ENCODE results near the gene VSTM2B.

Gene VSTM2B

GRCh38 chr19:29514525-29515232 lies 11.1 kb upstream of the VSTM2B start:
- in situ Hi-C loops (cut with HindIII; ENCODE audit: low pct_unique_long_range_greater_than_20kb, low sequenced_read_pairs) = no loop called here
- TF ChIP-seq JUND (IDR thresholded peaks at IDR 0.05; ENCODE audit: low read depth) = no peak
- no peak for DNase-seq (ENCODE audit: low read depth in 1 of 2, low spot score in 1 of 2)

GRCh38 chr19:29515233-29515619 lies 10.6 kb upstream of the VSTM2B start:
- DNase-seq (ENCODE audit: low read depth in 1 of 2, low spot score in 1 of 2) = no peak
- no peak for TF ChIP-seq JUND (IDR thresholded peaks at IDR 0.05; ENCODE audit: low read depth)
- in situ Hi-C loops (cut with HindIII; ENCODE audit: low pct_unique_long_range_greater_than_20kb, low sequenced_read_pairs) = no loop called here

- in situ Hi-C loops (cut with HindIII; ENCODE audit: low pct_unique_long_range_greater_than_20kb, low sequenced_read_pairs) = no loop called here
- TF ChIP-seq JUND (IDR thresholded peaks at IDR 0.05; ENCODE audit: low read depth) = no peak
- DNase-seq (ENCODE audit: low read depth in 1 of 2, low spot score in 1 of 2) = no peak
Measured at GRCh38 chr19:29515706-29516357, 10.0 kb upstream of the VSTM2B start.

DNA sequence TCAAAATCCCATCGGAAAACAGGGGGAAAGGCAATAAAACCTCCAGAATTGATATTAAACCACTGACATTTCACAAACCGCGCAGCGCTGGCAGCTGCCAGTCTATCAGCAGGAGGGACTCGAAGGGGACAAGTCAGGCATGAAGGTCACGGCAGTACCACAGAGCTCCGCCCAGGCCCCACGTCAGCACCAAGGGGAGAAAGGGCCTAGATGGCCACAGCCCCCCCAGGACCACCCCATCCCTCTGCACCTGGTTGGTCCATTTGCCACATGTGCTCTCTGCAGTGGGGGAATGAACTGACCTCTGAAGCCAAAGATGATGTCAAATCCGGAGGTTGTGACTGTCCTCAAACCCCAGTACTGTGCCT lies 9.5 kb upstream of the VSTM2B start:
- in situ Hi-C loops (cut with HindIII; ENCODE audit: low pct_unique_long_range_greater_than_20kb, low sequenced_read_pairs) = no loop called here
- TF ChIP-seq JUND (IDR thresholded peaks at IDR 0.05; ENCODE audit: low read depth) = no peak
- DNase-seq (ENCODE audit: low read depth in 1 of 2, low spot score in 1 of 2) = no peak

DNA sequence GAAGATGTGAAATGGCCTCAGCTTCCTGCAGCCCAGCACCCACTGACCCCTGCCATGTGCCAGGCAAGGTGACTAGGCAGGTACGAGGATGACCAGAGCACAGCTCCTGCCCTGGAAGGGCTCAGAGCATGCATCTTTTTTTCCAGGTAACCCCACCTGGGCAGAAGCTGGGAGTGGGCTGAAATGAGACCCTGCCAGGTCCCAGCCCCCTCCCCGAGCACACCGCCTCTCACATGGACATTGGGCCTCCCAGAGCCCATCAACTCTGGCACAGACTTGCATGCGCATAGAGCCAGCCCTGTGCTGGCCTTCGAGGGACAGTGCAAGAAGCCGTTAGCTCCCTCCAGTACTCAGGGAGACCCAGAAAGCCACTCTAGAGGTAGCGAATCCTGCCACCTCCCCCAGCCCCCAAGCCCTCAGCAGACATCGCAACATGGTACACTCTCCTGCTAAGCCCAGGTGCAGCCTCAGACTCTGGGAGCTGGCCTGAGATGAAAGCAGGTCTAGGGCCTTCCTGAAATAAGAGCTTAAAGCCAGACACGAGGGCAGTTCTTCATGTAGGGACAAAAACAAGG lies 8.9 kb upstream of the VSTM2B start:
- no peak for TF ChIP-seq JUND (IDR thresholded peaks at IDR 0.05; ENCODE audit: low read depth)
- no peak for DNase-seq (ENCODE audit: low read depth in 1 of 2, low spot score in 1 of 2)
- in situ Hi-C loops (cut with HindIII; ENCODE audit: low pct_unique_long_range_greater_than_20kb, low sequenced_read_pairs) = no loop called here

- TF ChIP-seq JUND (IDR thresholded peaks at IDR 0.05; ENCODE audit: low read depth) = no peak
- in situ Hi-C loops (cut with HindIII; ENCODE audit: low pct_unique_long_range_greater_than_20kb, low sequenced_read_pairs) = no loop called here
- DNase-seq (ENCODE audit: low read depth in 1 of 2, low spot score in 1 of 2) = no peak
Measured at GRCh38 chr19:29517412-29517811, 8.4 kb upstream of the VSTM2B start.

GRCh38 chr19:29517946-29518345 lies 7.8 kb upstream of the VSTM2B start:
- in situ Hi-C loops (cut with HindIII; ENCODE audit: low pct_unique_long_range_greater_than_20kb, low sequenced_read_pairs) = no loop called here
- no peak for DNase-seq (ENCODE audit: low read depth in 1 of 2, low spot score in 1 of 2)
- TF ChIP-seq JUND (IDR thresholded peaks at IDR 0.05; ENCODE audit: low read depth) = no peak

DNA sequence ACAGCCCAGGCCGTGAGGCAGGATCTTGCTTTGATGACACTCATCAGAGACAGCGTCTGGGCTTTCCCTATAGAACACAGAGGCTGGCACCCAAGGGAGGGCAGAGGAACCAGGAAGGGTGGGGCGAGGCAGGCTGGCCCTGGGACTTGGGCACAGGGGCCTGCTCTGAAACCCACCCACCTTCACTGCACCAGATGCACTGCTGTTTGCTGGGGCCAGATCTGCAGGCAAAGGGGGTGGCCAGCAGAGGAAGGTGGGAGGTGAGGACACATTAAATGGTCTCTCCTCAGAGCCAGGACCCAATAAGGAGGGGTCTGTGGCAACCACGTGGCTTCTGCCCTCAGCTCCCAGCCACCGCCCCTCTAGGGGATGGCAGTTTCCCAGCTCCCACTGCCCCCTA lies 6.6 kb upstream of the VSTM2B start:
- DNase-seq (ENCODE audit: low read depth in 1 of 2, low spot score in 1 of 2) = no peak
- no peak for TF ChIP-seq JUND (IDR thresholded peaks at IDR 0.05; ENCODE audit: low read depth)
- in situ Hi-C loops (cut with HindIII; ENCODE audit: low pct_unique_long_range_greater_than_20kb, low sequenced_read_pairs) = no loop called here

DNA sequence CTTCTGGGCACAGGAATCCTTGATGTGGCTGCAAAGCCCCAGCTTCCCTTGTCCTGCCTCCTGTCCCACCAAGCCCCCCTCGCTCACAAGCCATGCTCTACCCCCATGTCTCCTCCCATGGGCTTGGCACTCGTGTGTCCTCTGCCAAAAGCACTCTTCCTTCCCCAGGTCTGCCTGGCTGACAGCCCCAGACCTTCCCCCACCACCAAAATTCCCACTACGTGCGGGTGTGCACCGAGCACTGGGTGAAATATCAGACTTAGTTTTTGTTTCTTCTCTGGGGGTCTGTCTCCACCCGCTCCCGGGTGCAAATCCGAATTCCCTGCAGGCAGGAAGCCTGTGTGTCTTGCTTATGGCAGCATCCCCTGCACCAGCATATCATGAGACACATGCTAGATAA lies 5.9 kb upstream of the VSTM2B start:
- in situ Hi-C loops (cut with HindIII; ENCODE audit: low pct_unique_long_range_greater_than_20kb, low sequenced_read_pairs) = no loop called here
- no peak for DNase-seq (ENCODE audit: low read depth in 1 of 2, low spot score in 1 of 2)
- no peak for TF ChIP-seq JUND (IDR thresholded peaks at IDR 0.05; ENCODE audit: low read depth)

DNA sequence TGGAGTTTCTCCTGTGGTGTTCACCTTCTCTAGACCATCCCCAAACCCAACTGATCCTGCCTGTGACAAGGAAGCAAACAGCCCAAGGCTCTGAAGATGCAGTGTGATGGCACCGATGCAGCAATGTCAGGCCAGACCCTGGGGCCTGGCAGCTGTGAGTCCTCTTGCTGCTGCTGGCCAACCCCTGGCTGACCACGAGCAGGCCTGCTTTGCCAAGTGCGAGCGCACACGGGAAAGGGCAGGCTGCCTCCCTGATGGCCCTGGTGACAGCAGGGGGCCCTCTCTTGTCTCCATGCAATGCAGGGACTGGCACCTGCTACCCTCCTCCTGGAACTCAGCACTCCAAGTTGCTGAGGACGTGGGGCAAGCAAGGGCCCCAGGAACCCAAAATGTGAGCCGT lies 5.4 kb upstream of the VSTM2B start:
- no peak for DNase-seq (ENCODE audit: low read depth in 1 of 2, low spot score in 1 of 2)
- in situ Hi-C loops (cut with HindIII; ENCODE audit: low pct_unique_long_range_greater_than_20kb, low sequenced_read_pairs) = no loop called here
- TF ChIP-seq JUND (IDR thresholded peaks at IDR 0.05; ENCODE audit: low read depth) = no peak

- in situ Hi-C loops (cut with HindIII; ENCODE audit: low pct_unique_long_range_greater_than_20kb, low sequenced_read_pairs) = no loop called here
- no peak for TF ChIP-seq JUND (IDR thresholded peaks at IDR 0.05; ENCODE audit: low read depth)
- DNase-seq (ENCODE audit: low read depth in 1 of 2, low spot score in 1 of 2) = no peak
Measured at GRCh38 chr19:29521291-29522075, 4.3 kb upstream of the VSTM2B start.

DNA sequence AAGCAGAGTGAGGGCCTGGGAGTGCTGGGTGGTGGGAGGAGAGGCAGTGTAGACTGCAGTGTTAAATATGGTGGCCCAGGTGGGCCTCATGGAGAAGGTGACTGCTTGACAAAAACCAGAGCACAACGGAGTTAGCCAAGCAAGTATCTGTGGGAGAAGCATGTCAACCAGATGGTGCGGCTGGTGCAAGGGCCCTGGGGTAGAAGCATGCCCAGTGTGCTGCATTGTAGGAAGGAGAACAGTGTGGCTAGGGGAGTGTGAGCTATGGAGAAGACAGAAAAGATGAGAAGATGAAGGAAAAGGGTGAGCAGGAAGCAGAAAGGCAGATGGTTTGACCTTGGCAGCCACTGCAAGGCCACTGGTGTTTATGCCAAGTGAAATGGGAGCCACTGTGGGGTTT lies 2.2 kb upstream of the VSTM2B start:
- in situ Hi-C loops (cut with HindIII; ENCODE audit: low pct_unique_long_range_greater_than_20kb, low sequenced_read_pairs) = no loop called here
- no peak for TF ChIP-seq JUND (IDR thresholded peaks at IDR 0.05; ENCODE audit: low read depth)
- no peak for DNase-seq (ENCODE audit: low read depth in 1 of 2, low spot score in 1 of 2)

Measured in T47D (cell line).